NT2/D1 (cell line): ENCODE results near the gene SLIT1.

Experiments
- DNase-seq: peaks from one replicate; pipeline ENCODE4 v3.0.0-alpha.2; 2011; ENCODE audit warnings: low read depth, low spot score
- H3K27me3 ChIP-seq: 2 replicates; pipeline ENCODE4 v1.6.0; 2011; ENCODE audit warnings: mild to moderate bottlenecking; ENCODE audit not compliant: insufficient read length, insufficient read depth
- H3K36me3 ChIP-seq: 2 replicates; pipeline ENCODE4 v1.6.1; 2011; ENCODE audit warnings: mild to moderate bottlenecking, low read length, mixed read lengths; ENCODE audit not compliant: insufficient read depth, insufficient read length
- H3K4me1 ChIP-seq: 2 replicates; pipeline ENCODE4 v1.5.1; 2011; ENCODE audit not compliant: insufficient read depth, insufficient read length
- H3K4me3 ChIP-seq: 2 replicates; pipeline ENCODE4 v1.5.1; 2011; ENCODE audit warnings: low read depth; ENCODE audit not compliant: insufficient read length
- H3K9ac ChIP-seq: 2 replicates; pipeline ENCODE4 v1.6.0; 2011; ENCODE audit warnings: low read depth; ENCODE audit not compliant: insufficient read length
- H3K9me3 ChIP-seq: 2 replicates; pipeline ENCODE4 v1.5.1; 2011; ENCODE audit warnings: mild to moderate bottlenecking, low read length; ENCODE audit not compliant: insufficient read depth
- SUZ12 ChIP-seq: IDR thresholded peaks from 2 replicates; pipeline ENCODE4 v1.6.1; 2011; ENCODE audit not compliant: insufficient read length, insufficient read depth; ENCODE audit errors: extremely low read depth
- YY1 ChIP-seq: IDR thresholded peaks from 2 replicates; pipeline ENCODE4 v1.6.1; 2011; ENCODE audit not compliant: insufficient read length, insufficient read depth
- ZNF274 ChIP-seq: IDR thresholded peaks from 2 replicates; pipeline ENCODE4 v1.6.1; 2011; ENCODE audit warnings: mild to moderate bottlenecking, low read depth, low read length

Gene SLIT1

DNA sequence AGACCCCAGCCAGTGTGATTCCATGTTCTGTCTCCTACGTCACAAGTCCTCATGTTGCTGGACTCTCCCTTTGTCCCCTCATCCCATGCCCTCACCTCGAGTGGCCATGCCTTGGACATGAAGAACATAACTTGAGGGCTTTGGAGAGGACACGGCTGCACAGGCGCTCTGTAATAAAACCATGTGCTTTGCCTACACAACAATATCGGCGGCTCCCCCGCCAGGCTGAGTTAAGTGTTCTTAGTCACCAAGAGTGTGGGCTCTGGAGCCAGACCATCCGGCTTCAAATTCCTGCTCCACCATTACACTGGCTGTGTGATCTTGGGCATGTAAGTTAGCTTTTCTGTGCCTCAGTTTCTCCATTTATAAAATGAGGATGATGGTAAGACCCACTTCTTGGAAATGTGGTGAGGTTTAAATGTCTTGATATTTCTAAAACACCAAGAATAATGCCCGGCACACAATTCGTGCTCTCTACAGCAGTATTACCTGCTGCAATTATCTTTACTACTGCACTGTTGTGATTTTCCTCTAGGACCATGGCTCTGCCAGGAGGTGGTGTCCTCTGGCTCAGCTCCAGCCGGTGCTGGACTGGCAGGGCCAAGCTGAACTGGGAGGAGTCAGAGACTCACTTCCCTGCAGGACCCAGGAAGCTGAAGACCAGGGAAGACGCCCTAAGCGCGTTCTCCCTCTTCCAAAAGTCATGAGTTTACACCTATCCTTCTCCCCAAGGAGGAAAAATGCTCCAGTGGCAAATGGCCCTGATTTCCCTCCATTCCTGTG is 15.7 kb downstream of the SLIT1 start:
- Histone ChIP-seq H3K9ac (no peak overlapping the region), H3K9me3 (no peaks in the 10 kb centered on the region), H3K4me1 (peaks cover 4% of the 10 kb centered on the region), H3K27me3 (no peaks in the 10 kb centered on the region), H3K4me3 (no peak overlapping the region), H3K36me3 (no peaks in the 10 kb centered on the region)
- DNase-seq = no peak
- no peak for TF ChIP-seq YY1
- no peak for TF ChIP-seq ZNF274
- TF ChIP-seq SUZ12 = no peak

DNA sequence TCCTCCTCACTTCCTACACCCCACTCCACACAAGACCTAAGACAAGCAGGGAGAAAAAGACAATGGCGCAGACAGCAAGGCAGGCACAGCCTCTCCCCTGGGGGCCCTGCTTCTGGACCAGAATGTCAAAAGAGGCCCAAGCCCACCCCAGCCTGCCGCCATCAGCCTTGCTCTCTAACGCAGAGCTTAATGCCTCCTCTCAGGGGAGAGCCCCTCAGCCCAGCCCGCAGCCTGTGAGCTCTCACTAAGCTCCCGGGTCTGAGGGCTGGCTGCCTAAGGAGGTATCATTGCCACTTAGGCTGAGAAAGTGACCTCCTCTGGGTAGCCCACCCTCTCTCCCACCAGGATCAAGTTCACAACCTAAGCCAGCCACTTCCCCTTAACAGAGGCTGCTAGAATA is 16.7 kb downstream of the SLIT1 start:
- Histone ChIP-seq H3K4me1 (peaks cover 4% of the 10 kb centered on the region), H3K36me3 (no peaks in the 10 kb centered on the region), H3K27me3 (no peaks in the 10 kb centered on the region), H3K4me3 (no peak overlapping the region), H3K9ac (no peak overlapping the region), H3K9me3 (no peaks in the 10 kb centered on the region)
- TF ChIP-seq YY1 (no peak), ZNF274 (no peak), SUZ12 (no peak)
- DNase-seq = no peak

DNA sequence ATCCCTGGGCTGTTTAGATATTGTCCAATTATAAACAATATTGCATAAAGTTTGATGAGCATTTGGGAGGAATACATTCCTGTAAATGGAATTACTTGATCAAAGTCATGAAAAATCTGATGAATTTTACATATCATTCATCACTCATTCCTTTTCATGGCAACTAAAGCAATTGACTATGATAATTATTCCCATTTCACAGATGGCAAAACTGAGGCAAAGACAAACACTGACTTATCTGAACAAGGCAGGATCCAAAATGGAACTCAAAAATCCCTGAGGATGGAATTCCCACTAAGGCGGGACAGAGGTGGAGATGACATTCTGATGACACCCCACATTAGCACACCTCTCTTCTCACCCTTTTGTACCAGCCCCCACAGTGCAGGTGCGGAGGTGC is 17.1 kb downstream of the SLIT1 start:
- no peaks in the 10 kb centered on the region for H3K36me3 ChIP-seq
- TF ChIP-seq ZNF274 = no peak

GRCh38 chr10:97165499-97165898 is 20.3 kb downstream of the SLIT1 start:
- TF ChIP-seq YY1 = no peak
- TF ChIP-seq SUZ12 = no peak
- no peak for TF ChIP-seq ZNF274
- no peak overlapping the region for H3K9ac ChIP-seq
- H3K9me3 ChIP-seq = no peaks in the 10 kb centered on the region
- no peaks in the 10 kb centered on the region for H3K36me3 ChIP-seq
- no peak overlapping the region for H3K4me3 ChIP-seq
- H3K27me3 ChIP-seq = no peaks in the 10 kb centered on the region
- H3K4me1 ChIP-seq = peaks cover 9% of the 10 kb centered on the region
- DNase-seq = no peak

More for the DNA sequence above, 17.1 kb downstream of the SLIT1 start:
- DNase-seq = no peak
- Histone ChIP-seq H3K4me3 (no peak overlapping the region), H3K9ac (no peak overlapping the region), H3K9me3 (no peaks in the 10 kb centered on the region), H3K27me3 (no peaks in the 10 kb centered on the region), H3K4me1 (peaks cover 7% of the 10 kb centered on the region)

GRCh38 chr10:97163781-97164501 is 21.8 kb downstream of the SLIT1 start:
- DNase-seq = no peak
- no peaks in the 10 kb centered on the region for H3K36me3 ChIP-seq
- no peaks in the 10 kb centered on the region for H3K27me3 ChIP-seq
- H3K9ac ChIP-seq = no peak overlapping the region
- no peak overlapping the region for H3K4me3 ChIP-seq
- H3K9me3 ChIP-seq = no peaks in the 10 kb centered on the region
- peaks cover 9% of the 10 kb centered on the region for H3K4me1 ChIP-seq
- TF ChIP-seq YY1 (no peak), SUZ12 (no peak), ZNF274 (no peak)

DNA sequence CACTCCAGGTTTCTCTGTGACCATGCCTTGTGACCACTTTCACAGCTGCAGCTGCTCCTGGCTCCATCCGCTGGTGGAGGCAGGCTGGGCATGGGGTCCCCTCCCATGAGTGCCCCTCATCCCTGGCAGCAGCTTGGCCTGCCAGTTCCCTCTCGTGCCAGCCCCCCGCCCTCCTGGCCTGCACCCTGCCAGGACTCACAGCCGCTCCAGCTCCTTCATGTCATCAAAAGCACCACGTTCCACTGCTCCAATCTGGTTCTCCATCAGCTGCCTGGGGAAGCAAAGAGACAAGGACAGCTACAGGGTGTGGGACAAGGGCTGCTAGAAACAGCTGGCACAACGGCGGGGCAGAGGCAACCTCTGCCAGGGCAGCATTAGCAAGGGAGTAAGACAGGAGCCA is 22.6 kb downstream of the SLIT1 start:
- H3K27me3 ChIP-seq = no peaks in the 10 kb centered on the region
- no peak for DNase-seq
- H3K36me3 ChIP-seq = no peaks in the 10 kb centered on the region
- H3K9ac ChIP-seq = no peak overlapping the region
- no peaks in the 10 kb centered on the region for H3K9me3 ChIP-seq
- TF ChIP-seq SUZ12 (no peak), YY1 (no peak), ZNF274 (no peak)
- no peak overlapping the region for H3K4me3 ChIP-seq
- H3K4me1 ChIP-seq = peaks cover 9% of the 10 kb centered on the region

DNA sequence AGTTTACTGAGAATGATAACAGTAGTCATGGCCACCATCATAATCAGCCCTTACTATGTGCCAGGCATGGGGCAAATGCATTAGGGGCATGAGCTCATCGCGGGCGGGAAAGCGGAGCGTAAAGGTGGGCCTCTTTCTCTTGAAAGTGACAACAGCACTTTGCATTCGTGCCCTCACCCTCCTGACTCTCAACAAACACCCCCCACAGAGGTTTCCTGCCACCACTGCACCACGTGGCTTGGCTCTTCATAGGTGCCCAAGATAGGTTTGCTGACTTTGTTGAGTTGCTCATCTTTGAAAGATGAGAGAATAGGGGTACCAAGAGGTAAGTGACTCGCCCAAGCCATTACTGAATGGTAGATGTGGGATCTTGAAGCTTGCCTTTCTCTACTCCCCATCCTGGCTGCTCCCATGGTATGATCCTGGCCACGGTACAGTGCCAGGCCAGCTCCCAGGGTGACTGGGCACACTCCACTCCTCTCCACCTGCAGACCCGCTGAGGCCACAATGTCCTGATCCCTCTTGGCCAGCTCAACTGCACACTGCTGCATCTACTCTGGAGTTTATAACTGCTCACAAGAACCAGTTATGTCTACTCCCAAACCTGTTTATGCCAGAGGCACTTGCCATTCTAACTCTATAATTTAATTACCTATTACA is 26.0 kb downstream of the SLIT1 start:
- TF ChIP-seq ZNF274 (no peak), YY1 (no peak), SUZ12 (no peak)
- no peak overlapping the region for H3K4me3 ChIP-seq
- no peaks in the 10 kb centered on the region for H3K27me3 ChIP-seq
- no peaks in the 10 kb centered on the region for H3K9me3 ChIP-seq
- no peak for DNase-seq
- H3K36me3 ChIP-seq = no peaks in the 10 kb centered on the region
- no peak overlapping the region for H3K9ac ChIP-seq
- H3K4me1 ChIP-seq = peaks cover 5% of the 10 kb centered on the region
